CD8-positive, alpha-beta memory T cell (primary cell): ENCODE measurements around the gene NEXN. TPM values are rescaled to one million over a fixed set of nuclear protein-coding genes. Genes with fewer than 3 reads are reported as not detected.

Experiments
- CTCF ChIA-PET: fragments of 350-600 bp; sonication (Branson Sonifier 250); formaldehyde crosslinking; loops from one replicate; lab custom pipeline; 2021; ENCODE audit warnings: antibody characterized with exemption; lab: Charles Lee
- POLR2A ChIA-PET: fragments of 350-600 bp; sonication (Branson Sonifier 250); formaldehyde crosslinking; loops from one replicate; lab custom pipeline; 2021; ENCODE audit warnings: antibody characterized with exemption; lab: Charles Lee
- DNase-seq, 5 donors: peaks; one replicate each; pipeline versions ENCODE4 v3.0.0 to v3.0.0-alpha.2; 2020 to 2022; ENCODE audit warnings: mixed read lengths in 1 of 5
- H3K27ac ChIP-seq: one replicate; pipeline ENCODE4 v1.7.0; 2013; ENCODE audit warnings: low read depth, mild to moderate bottlenecking, low read length, moderate library complexity
- H3K27me3 ChIP-seq: 2 replicates; pipeline ENCODE4 v1.7.0; 2013; ENCODE audit warnings: low read length, mild to moderate bottlenecking; ENCODE audit not compliant: insufficient read depth, poor library complexity, severe bottlenecking
- H3K36me3 ChIP-seq: 2 replicates; pipeline ENCODE4 v1.7.0; 2013; ENCODE audit warnings: mild to moderate bottlenecking, low read length, moderate library complexity; ENCODE audit not compliant: insufficient read depth
- H3K4me1 ChIP-seq: 2 replicates; pipeline ENCODE4 v1.7.0; 2013; ENCODE audit warnings: mild to moderate bottlenecking, low read length, moderate library complexity; ENCODE audit not compliant: insufficient read depth
- H3K4me3 ChIP-seq: 2 replicates; pipeline ENCODE4 v1.7.0; 2013; ENCODE audit warnings: mild to moderate bottlenecking, low read length
- H3K9me3 ChIP-seq: 2 replicates; pipeline ENCODE4 v1.7.0; 2013; ENCODE audit warnings: mild to moderate bottlenecking, low read length
- H3K27ac Mint-ChIP-seq, 8 donors: one replicate each; pipeline ENCODE4 v1.8.0; 2020 to 2021; ENCODE audit warnings: mixed read lengths in 8 of 8, mild to moderate bottlenecking in 6 of 8, inconsistent platforms in 3 of 8, moderate library complexity in 3 of 8
- H3K27me3 Mint-ChIP-seq, 2 donors: one replicate each; pipeline ENCODE4 v1.8.0; 2020 to 2021; ENCODE audit warnings: mixed read lengths in 2 of 2, mild to moderate bottlenecking in 1 of 2, moderate library complexity in 1 of 2
- H3K36me3 Mint-ChIP-seq, 3 donors: one replicate each; pipeline ENCODE4 v1.8.0; 2020 to 2021; ENCODE audit warnings: mixed read lengths in 3 of 3, inconsistent platforms in 1 of 3, mild to moderate bottlenecking in 1 of 3
- H3K4me1 Mint-ChIP-seq, 3 donors: one replicate each; pipeline ENCODE4 v1.8.0; 2020 to 2021; ENCODE audit warnings: mixed read lengths in 3 of 3, inconsistent platforms in 1 of 3, mild to moderate bottlenecking in 1 of 3
- H3K4me3 Mint-ChIP-seq, 7 donors: one replicate each; pipeline ENCODE4 v1.8.0; 2020 to 2021; ENCODE audit warnings: mixed read lengths in 7 of 7, mild to moderate bottlenecking in 6 of 7, moderate library complexity in 4 of 7, inconsistent platforms in 2 of 7
- H3K9me3 Mint-ChIP-seq, 5 donors: one replicate each; pipeline ENCODE4 v1.8.0; 2020 to 2022; ENCODE audit warnings: mixed read lengths in 5 of 5, mild to moderate bottlenecking in 3 of 5, moderate library complexity in 2 of 5, inconsistent platforms in 1 of 5
- polyA plus RNA-seq: library from polyadenylated mRNA; unstranded; fragments of 300-500 nt; fragmentation: Illumina TruSeq; gene quantifications from one replicate; pipeline ENCODE4 v1.2.3, GENCODE V29; 2021
- total RNA-seq, 2 experiments: library from RNA; stranded (reverse); gene quantifications; one replicate each; pipeline ENCODE4 v1.2.3, GENCODE V29; 2021

The NEXN gene
- total RNA-seq, result under 1 TPM; 0.09 to 0.42 TPM
- polyA plus RNA-seq, result 0.84 TPM

DNA sequence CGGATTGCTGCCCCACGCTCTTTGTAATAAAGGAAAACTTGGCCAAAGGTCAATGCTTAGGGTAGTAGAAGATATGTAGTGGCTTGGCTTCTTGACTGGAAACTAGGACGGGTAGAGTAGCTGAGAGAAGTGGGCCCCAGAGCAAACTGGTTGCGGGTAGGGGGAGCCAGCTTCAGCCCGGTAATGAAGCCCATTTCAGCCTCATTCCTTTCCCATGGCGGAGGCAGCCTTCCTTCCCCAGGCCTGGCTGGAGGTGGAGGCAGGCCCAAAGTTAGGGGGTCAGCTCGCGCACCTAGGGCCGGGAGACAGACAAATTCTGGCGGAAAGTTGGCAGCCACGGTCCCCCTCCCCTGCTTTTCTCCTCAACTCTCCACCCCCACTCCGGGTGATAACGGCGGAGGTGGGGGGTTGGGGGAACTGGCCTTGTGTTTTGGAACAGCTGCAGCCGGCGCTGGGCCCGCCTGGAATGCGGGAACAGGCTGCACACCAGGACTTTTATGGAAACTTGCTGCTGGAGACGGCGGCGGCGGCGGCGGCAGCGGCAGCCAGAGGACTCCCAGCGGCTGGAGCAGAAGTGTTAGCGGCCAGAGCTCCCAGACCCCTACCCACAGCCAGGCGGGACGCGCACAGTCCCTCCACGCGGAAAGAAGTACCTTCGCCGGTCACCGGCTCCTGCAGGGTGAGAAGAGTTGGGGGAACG is at the start of gene NEXN:
NEXN (plus strand) TSS at position 544 of the 700 bp plus-strand sequence. CDS start 27,483 bp downstream, outside the sequence.
- peaks cover 5% of the 10 kb centered on the region for H3K4me1 ChIP-seq
- H3K4me1 Mint-ChIP-seq, result peaks cover 11 to 26% (median 17%) of the 10 kb centered on the region in 3 donors
- H3K4me3 ChIP-seq, result no peak within 1 kb of the TSS
- no peaks in the 10 kb centered on the region for H3K27me3 ChIP-seq
- H3K27ac ChIP-seq, result no peak within 1 kb of the TSS
- no peaks in the 10 kb centered on the region for H3K9me3 ChIP-seq
- H3K9me3 Mint-ChIP-seq, result peaks cover 0 to 2% (median 0%) of the 10 kb centered on the region in 5 donors
- ChIA-PET POLR2A (no interaction called here), CTCF (interaction anchor here (1.4 kb wide), 1 partner anchor 12 kb away, joined by 3 read pairs; no protein-coding TSS in a partner anchor)
- peaks cover 0 to 13% (median 8%) of the 10 kb centered on the region in 3 donors for H3K36me3 Mint-ChIP-seq
- peak within 1 kb of the TSS in 1 of 8 donors; percentile 11 for H3K27ac Mint-ChIP-seq
- DNase-seq, result no peak
- peak within 1 kb of the TSS; percentile 10 to 87 (median 70) for H3K4me3 Mint-ChIP-seq
- peaks cover 12 to 21% of the 10 kb centered on the region in 2 donors for H3K27me3 Mint-ChIP-seq
- H3K36me3 ChIP-seq, result no peaks in the 10 kb centered on the region

DNA sequence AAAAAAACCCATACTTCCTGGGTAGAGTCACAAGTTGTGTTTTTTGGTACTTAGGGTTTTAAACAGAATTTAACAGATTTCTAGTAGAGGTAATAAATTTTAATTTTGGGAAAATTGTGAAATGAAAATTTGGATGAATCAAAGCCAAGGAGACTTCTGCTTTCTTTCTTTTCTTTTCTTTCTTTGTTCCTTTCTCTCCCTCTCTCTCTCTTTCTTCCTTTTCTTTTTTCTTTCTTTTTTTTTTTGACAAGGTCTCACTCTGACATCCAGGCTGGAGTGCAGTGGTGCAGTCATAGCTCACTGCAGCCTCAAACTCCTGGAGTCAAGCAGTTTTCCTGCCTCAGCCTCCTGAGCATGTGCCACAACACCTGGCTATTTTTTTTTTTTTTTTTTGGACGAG is 46.9 kb upstream of the NEXN start:
- CTCF ChIA-PET, result no interaction called here
- Histone ChIP-seq H3K4me1 (no peaks in the 10 kb centered on the region), H3K36me3 (peaks cover 5% of the 10 kb centered on the region), H3K27me3 (no peaks in the 10 kb centered on the region), H3K4me3 (no peak overlapping the region), H3K27ac (no peak overlapping the region), H3K9me3 (no peaks in the 10 kb centered on the region)
- peaks cover 3 to 57% (median 7%) of the 10 kb centered on the region in 3 donors for H3K36me3 Mint-ChIP-seq
- H3K9me3 Mint-ChIP-seq, result no peaks in the 10 kb centered on the region
- no peaks in the 10 kb centered on the region for H3K27me3 Mint-ChIP-seq
- no peak overlapping the region for H3K4me3 Mint-ChIP-seq
- no peak for DNase-seq
- peaks cover 0 to 14% (median 2%) of the 10 kb centered on the region in 3 donors for H3K4me1 Mint-ChIP-seq
- POLR2A ChIA-PET, result interaction anchor here (0.7 kb wide), 1 partner anchor 159 kb away, joined by 4 read pairs; no protein-coding TSS in a partner anchor
- no peak overlapping the region for H3K27ac Mint-ChIP-seq

DNA sequence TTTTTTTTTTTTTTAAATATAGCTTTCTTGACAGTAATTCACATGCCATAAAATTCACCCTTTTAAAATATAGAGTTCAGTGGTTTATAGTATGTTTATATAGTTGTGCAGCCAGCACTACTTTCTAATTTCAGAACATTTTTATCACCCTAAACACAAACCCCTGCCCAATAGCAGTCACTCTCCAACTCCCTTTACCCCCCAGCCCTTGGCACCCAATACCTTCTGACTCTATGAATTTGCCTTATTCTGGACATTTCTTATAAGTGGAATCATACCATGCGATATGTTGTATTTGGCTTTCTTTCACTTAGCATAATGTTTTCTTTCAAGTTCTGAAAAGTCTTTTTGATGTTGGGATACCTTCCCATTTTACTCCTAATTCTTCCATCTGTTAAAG is 42.5 kb upstream of the NEXN start:
- H3K4me3 ChIP-seq, result no peak overlapping the region
- H3K4me3 Mint-ChIP-seq, result no peak overlapping the region
- H3K4me1 ChIP-seq, result peaks cover 5% of the 10 kb centered on the region
- no peaks in the 10 kb centered on the region for H3K27me3 Mint-ChIP-seq
- no peaks in the 10 kb centered on the region for H3K9me3 ChIP-seq
- CTCF ChIA-PET, result no interaction called here
- POLR2A ChIA-PET, result no interaction called here
- peaks cover 0 to 12% (median 5%) of the 10 kb centered on the region in 3 donors for H3K4me1 Mint-ChIP-seq
- H3K9me3 Mint-ChIP-seq, result no peaks in the 10 kb centered on the region
- H3K27ac Mint-ChIP-seq, result no peak overlapping the region
- no peak overlapping the region for H3K27ac ChIP-seq
- H3K27me3 ChIP-seq, result no peaks in the 10 kb centered on the region
- H3K36me3 ChIP-seq, result peaks cover 5% of the 10 kb centered on the region
- DNase-seq, result no peak
- peaks cover 3 to 42% (median 9%) of the 10 kb centered on the region in 3 donors for H3K36me3 Mint-ChIP-seq

DNA sequence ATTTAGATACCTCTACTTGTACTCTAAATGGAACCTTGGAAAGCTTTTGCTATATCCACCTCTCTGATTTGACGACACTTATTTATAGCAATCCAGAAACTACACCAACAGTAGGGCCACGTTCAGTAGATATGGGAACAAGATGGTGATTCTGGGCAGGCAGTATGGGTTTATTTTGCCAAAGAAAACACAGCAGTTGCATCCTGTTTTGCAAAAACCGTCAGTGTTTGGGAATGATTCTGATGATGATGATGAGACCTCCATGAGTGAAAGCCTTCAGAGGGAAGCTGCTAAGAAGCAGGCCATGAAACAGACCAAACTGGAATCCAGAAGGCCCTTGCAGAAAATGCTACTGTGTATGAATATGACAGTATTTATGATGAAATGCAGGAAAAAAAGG is 41.5 kb upstream of the NEXN start:
- DNase-seq, result no peak
- peaks cover 0 to 10% (median 6%) of the 10 kb centered on the region in 3 donors for H3K4me1 Mint-ChIP-seq
- H3K27me3 ChIP-seq, result no peaks in the 10 kb centered on the region

DNA sequence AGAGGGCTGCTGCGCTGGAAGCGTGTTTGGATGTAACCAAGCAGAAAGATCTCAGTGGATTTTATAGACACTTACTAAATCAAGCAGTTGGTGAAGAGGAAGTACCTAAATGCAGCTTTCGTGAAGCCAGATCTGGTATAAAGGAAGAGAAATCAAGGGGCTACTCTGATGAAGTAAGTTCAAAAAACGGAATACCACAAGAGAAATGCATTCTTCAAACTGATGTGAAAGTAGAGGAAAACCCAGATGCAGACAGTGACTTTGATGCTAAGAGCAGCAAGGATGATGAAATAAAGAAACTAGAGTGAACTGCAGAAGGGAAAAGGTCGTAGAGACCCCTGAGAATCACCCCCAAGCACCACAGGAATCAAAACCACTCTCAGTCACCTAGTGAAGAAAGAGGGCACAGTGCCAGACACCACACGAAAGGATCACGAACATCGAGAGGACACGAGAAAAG is 40.8 kb upstream of the NEXN start:
- Mint-ChIP-seq H3K4me3 (no peak overlapping the region), H3K27me3 (no peaks in the 10 kb centered on the region), H3K9me3 (no peaks in the 10 kb centered on the region), H3K4me1 (peaks cover 0 to 10% (median 6%) of the 10 kb centered on the region in 3 donors), H3K36me3 (peaks cover 3 to 37% (median 7%) of the 10 kb centered on the region in 3 donors), H3K27ac (no peak overlapping the region)
- no peaks in the 10 kb centered on the region for H3K27me3 ChIP-seq
- no peaks in the 10 kb centered on the region for H3K9me3 ChIP-seq
- H3K36me3 ChIP-seq, result peaks cover 5% of the 10 kb centered on the region
- H3K27ac ChIP-seq, result no peak overlapping the region
- no peak overlapping the region for H3K4me3 ChIP-seq
- DNase-seq, result peak in 1 of 5 donors; percentile 28
- peaks cover 5% of the 10 kb centered on the region for H3K4me1 ChIP-seq
- ChIA-PET CTCF (no interaction called here), POLR2A (no interaction called here)

More for the DNA sequence above, 41.5 kb upstream of the NEXN start:
- H3K27ac Mint-ChIP-seq, result no peak overlapping the region
- Histone ChIP-seq H3K4me3 (no peak overlapping the region), H3K9me3 (no peaks in the 10 kb centered on the region), H3K4me1 (peaks cover 5% of the 10 kb centered on the region), H3K36me3 (peaks cover 5% of the 10 kb centered on the region), H3K27ac (no peak overlapping the region)
- H3K27me3 Mint-ChIP-seq, result no peaks in the 10 kb centered on the region
- no peaks in the 10 kb centered on the region for H3K9me3 Mint-ChIP-seq
- ChIA-PET POLR2A (no interaction called here), CTCF (no interaction called here)
- no peak overlapping the region for H3K4me3 Mint-ChIP-seq
- peaks cover 3 to 37% (median 9%) of the 10 kb centered on the region in 3 donors for H3K36me3 Mint-ChIP-seq

DNA sequence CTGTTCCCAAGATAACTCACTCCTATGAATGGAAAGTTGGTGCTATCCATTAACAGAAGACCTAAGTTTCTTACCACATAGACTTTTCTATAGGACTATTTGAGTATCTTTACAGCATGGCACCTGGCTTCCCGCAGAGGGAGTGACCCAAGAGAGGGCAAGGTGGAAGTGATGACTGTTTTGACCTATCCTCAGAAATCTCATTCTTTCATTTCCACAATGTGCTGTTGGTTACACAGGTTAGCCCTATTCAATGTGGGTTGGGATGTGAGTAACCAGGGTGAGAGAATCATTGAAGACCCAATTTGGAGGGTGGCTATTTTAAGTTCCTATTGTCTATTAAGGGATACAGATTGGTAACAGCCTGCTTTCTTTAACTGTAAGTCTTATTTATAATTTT is 38.3 kb upstream of the NEXN start:
- Mint-ChIP-seq H3K27ac (peak overlapping the region in 2 of 8 donors; percentile 6 to 82), H3K27me3 (no peaks in the 10 kb centered on the region), H3K36me3 (peaks cover 19 to 44% (median 19%) of the 10 kb centered on the region in 3 donors), H3K9me3 (peaks cover 0 to 12% (median 4%) of the 10 kb centered on the region in 5 donors), H3K4me3 (no peak overlapping the region), H3K4me1 (peaks cover under 1 to 29% (median 13%) of the 10 kb centered on the region in 3 donors)
- H3K27ac ChIP-seq, result no peak overlapping the region
- H3K9me3 ChIP-seq, result no peaks in the 10 kb centered on the region
- ChIA-PET CTCF (no interaction called here), POLR2A (no interaction called here)
- DNase-seq, result no peak
- H3K36me3 ChIP-seq, result no peaks in the 10 kb centered on the region
- H3K4me3 ChIP-seq, result no peak overlapping the region
- peaks cover 5% of the 10 kb centered on the region for H3K4me1 ChIP-seq
- no peaks in the 10 kb centered on the region for H3K27me3 ChIP-seq

DNA sequence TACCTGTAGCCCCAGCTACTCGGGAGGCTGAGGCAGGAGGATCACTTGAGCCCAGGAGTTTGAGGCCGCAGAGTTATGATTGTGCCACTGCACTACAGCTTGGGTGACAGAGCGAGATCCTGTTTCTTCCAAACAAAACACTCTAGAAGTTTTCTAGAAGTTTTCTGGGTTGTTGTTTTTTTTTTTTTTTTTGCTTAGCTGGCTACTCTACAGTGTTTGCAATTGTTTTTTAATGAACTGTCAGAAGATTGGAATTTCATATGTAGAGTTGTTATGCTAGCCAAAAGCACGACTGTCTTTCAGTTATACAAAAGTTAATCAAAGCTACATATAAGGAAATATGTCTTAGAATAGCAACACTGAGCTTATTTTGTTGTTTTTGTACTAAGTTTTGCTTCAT is 30.9 kb upstream of the NEXN start:
- Histone ChIP-seq H3K27me3 (no peaks in the 10 kb centered on the region), H3K36me3 (peaks cover 7% of the 10 kb centered on the region), H3K4me1 (no peaks in the 10 kb centered on the region), H3K27ac (no peak overlapping the region), H3K4me3 (no peak overlapping the region), H3K9me3 (no peaks in the 10 kb centered on the region)
- Mint-ChIP-seq H3K4me3 (no peak overlapping the region), H3K9me3 (peaks cover 3 to 22% (median 17%) of the 10 kb centered on the region in 5 donors), H3K27me3 (no peaks in the 10 kb centered on the region), H3K27ac (no peak overlapping the region), H3K36me3 (peaks cover 45 to 73% (median 55%) of the 10 kb centered on the region in 3 donors), H3K4me1 (peaks cover 20 to 34% (median 22%) of the 10 kb centered on the region in 3 donors)
- ChIA-PET CTCF (interaction anchor here (1.9 kb wide), 1 partner anchor 8 kb away, joined by 4 read pairs; no protein-coding TSS in a partner anchor), POLR2A (no interaction called here)
- DNase-seq, result no peak

DNA sequence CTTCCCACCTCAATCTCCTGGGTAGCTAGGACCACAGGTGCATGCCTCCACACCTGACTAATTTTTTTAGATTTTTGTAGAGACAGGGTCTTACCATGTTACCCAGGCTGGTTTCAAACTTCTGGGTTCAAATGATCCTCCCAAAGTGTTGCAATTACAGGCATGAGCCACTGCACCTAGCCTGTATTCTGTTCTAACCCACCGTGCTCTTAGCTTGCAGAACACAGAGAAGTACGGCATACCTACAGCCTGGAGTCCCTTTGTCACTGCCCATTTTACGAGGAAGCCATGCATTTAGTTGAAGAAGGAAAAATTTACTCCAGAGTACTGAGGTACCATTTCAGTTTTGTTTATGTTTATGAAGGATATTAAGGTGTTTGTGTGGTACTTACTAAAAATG is 29.7 kb upstream of the NEXN start:
- no peaks in the 10 kb centered on the region for H3K27me3 ChIP-seq
- Mint-ChIP-seq H3K9me3 (peaks cover 3 to 22% (median 17%) of the 10 kb centered on the region in 5 donors), H3K27ac (peak overlapping the region in 1 of 8 donors; percentile 83), H3K36me3 (peaks cover 47 to 73% (median 49%) of the 10 kb centered on the region in 3 donors), H3K27me3 (no peaks in the 10 kb centered on the region), H3K4me3 (no peak overlapping the region), H3K4me1 (peaks cover 20 to 28% (median 22%) of the 10 kb centered on the region in 3 donors)
- DNase-seq, result no peak
- no peaks in the 10 kb centered on the region for H3K4me1 ChIP-seq
- POLR2A ChIA-PET, result no interaction called here
- no peak overlapping the region for H3K4me3 ChIP-seq
- CTCF ChIA-PET, result interaction anchor here (1.9 kb wide), 1 partner anchor 10 kb away, joined by 4 read pairs; no protein-coding TSS in a partner anchor
- H3K9me3 ChIP-seq, result no peaks in the 10 kb centered on the region
- peaks cover 7% of the 10 kb centered on the region for H3K36me3 ChIP-seq
- H3K27ac ChIP-seq, result no peak overlapping the region
